GM21737 (cell line): ENCODE data around the gene OR10J1.
"Not testable (repeated sequence)": the region's sequence is repeated elsewhere in the genome, so short reads cannot be mapped to it uniquely, and the experiment has no call there.

Source experiments
- ATAC-seq: cut with Tn5 transposase; IDR thresholded peaks from one replicate; pipeline ENCODE4 v1.9.1; 2021; ENCODE audit warnings: mild to moderate bottlenecking, moderate library complexity; ENCODE audit not compliant: unreplicated experiment

OR10J1 gene

GRCh38 chr1:159439422-159439821 is at the start of gene OR10J1:
Gene OR10J1, plus strand, starts transcription at chr1:159439722. Its CDS starts 70 bp downstream, at chr1:159439792.
- no peak for ATAC-seq

- no peak for ATAC-seq
These were observed 32.7 kb upstream of the OR10J1 start for GRCh38 chr1:159406821-159407220.

GRCh38 chr1:159408862-159409400 is 30.6 kb upstream of the OR10J1 start:
- no peak for ATAC-seq

- ATAC-seq = no peak
These were observed 17.7 kb upstream of the OR10J1 start for GRCh38 chr1:159421821-159422220.

- ATAC-seq = no peak
These were observed 11.0 kb upstream of the OR10J1 start for GRCh38 chr1:159428536-159428935.

- no peak for ATAC-seq
These were observed 10.3 kb upstream of the OR10J1 start for GRCh38 chr1:159429074-159429861.

- ATAC-seq = no peak
These were observed 8.5 kb upstream of the OR10J1 start for GRCh38 chr1:159430985-159431384.

- no peak for ATAC-seq
These were observed 7.6 kb upstream of the OR10J1 start, which contains the start of gene OR10J4 for GRCh38 chr1:159431904-159432303. Gene OR10J4, plus strand, starts transcription at chr1:159432204.

- ATAC-seq = no peak
These were observed 3.1 kb upstream of the OR10J1 start for GRCh38 chr1:159436469-159436868.

- ATAC-seq = no peak
These were observed 1.8 kb downstream of the OR10J1 start for GRCh38 chr1:159441360-159441759.

GRCh38 chr1:159442428-159442827 is 2.9 kb downstream of the OR10J1 start:
- ATAC-seq = no peak

- no peak for ATAC-seq
These were observed 3.7 kb downstream of the OR10J1 start for GRCh38 chr1:159443066-159443750.

- no peak for ATAC-seq
These were observed 5.0 kb downstream of the OR10J1 start for GRCh38 chr1:159444511-159444910.

- no peak for ATAC-seq
These were observed 8.7 kb downstream of the OR10J1 start for GRCh38 chr1:159448181-159448580.

GRCh38 chr1:159449605-159450004 is 10.1 kb downstream of the OR10J1 start:
- ATAC-seq = not testable (repeated sequence)

GRCh38 chr1:159459551-159459950 is 20.0 kb downstream of the OR10J1 start:
- no peak for ATAC-seq

GRCh38 chr1:159465191-159465603 is 25.7 kb downstream of the OR10J1 start:
- ATAC-seq = no peak

GRCh38 chr1:159468321-159468720 is 28.8 kb downstream of the OR10J1 start:
- no peak for ATAC-seq

- no peak for ATAC-seq
These were observed 30.5 kb downstream of the OR10J1 start for GRCh38 chr1:159469921-159470533.

- ATAC-seq = no peak
These were observed 33.8 kb downstream of the OR10J1 start for GRCh38 chr1:159473335-159473734.

GRCh38 chr1:159474926-159475325 is 35.4 kb downstream of the OR10J1 start:
- ATAC-seq = no peak
